NCI-H2196 treated with DMSO at 0.1 percent for 48 hours (cell line): Measurements from ENCODE around the gene GSG1L2.
"Not testable (repeated sequence)": the region's sequence is repeated elsewhere in the genome, so short reads cannot be mapped to it uniquely, and the experiment has no call there.

Experiments
- DNase-seq: peaks from one replicate; lab custom pipeline; 2025; ENCODE audit not compliant: unreplicated experiment; lab: John Stamatoyannopoulos, UW

Gene GSG1L2

GRCh38 chr17:9790889-9791876, 30.7 kb downstream of the GSG1L2 start, which contains the start of gene DHRS7C:
Gene DHRS7C (minus strand): TSS chr17:9791592. CDS start chr17:9791284, 308 bp downstream.
- no peak for DNase-seq

GRCh38 chr17:9790316-9790715, 31.6 kb downstream of the GSG1L2 start:
- no peak for DNase-seq

GRCh38 chr17:9788601-9789000, 33.3 kb downstream of the GSG1L2 start:
- DNase-seq = no peak

- DNase-seq = no peak
These were observed 37.3 kb downstream of the GSG1L2 start for GRCh38 chr17:9784544-9784943.

GRCh38 chr17:9783465-9783864, 38.4 kb downstream of the GSG1L2 start:
- DNase-seq = not testable (repeated sequence)

GRCh38 chr17:9783050-9783449, 38.8 kb downstream of the GSG1L2 start:
- no peak for DNase-seq

GRCh38 chr17:9780552-9780951, 41.3 kb downstream of the GSG1L2 start:
- no peak for DNase-seq

- no peak for DNase-seq
These were observed 45.0 kb downstream of the GSG1L2 start for GRCh38 chr17:9776911-9777310.

- no peak for DNase-seq
These were observed 49.2 kb downstream of the GSG1L2 start for GRCh38 chr17:9772658-9773057.

- DNase-seq = no peak
These were observed 50.4 kb downstream of the GSG1L2 start for GRCh38 chr17:9771465-9771864.

GRCh38 chr17:9769036-9769695, 52.7 kb downstream of the GSG1L2 start:
- no peak for DNase-seq

- no peak for DNase-seq
These were observed 53.4 kb downstream of the GSG1L2 start for GRCh38 chr17:9768381-9768934.

- DNase-seq = no peak
These were observed 54.4 kb downstream of the GSG1L2 start for GRCh38 chr17:9767432-9767991.

- DNase-seq = no peak
These were observed 54.9 kb downstream of the GSG1L2 start for GRCh38 chr17:9766970-9767369.

- DNase-seq = no peak
These were observed 56.6 kb downstream of the GSG1L2 start for GRCh38 chr17:9765322-9765721.

GRCh38 chr17:9763643-9764042, 58.2 kb downstream of the GSG1L2 start:
- DNase-seq = no peak

GRCh38 chr17:9760266-9760665, 61.6 kb downstream of the GSG1L2 start:
- no peak for DNase-seq

- no peak for DNase-seq
These were observed 66.8 kb downstream of the GSG1L2 start for GRCh38 chr17:9755083-9755482.
